LNCaP clone FGC (cell line): Measurements from ENCODE around the gene GCN1.
"Not testable (repeated sequence)": the region's sequence is repeated elsewhere in the genome, so short reads cannot be mapped to it uniquely, and the experiment has no call there.

Experiments
- DNase-seq: peaks from one replicate; pipeline ENCODE4 v3.0.0-alpha.2; 2011; ENCODE audit warnings: low read depth
- H3K4me3 ChIP-seq: 2 replicates; pipeline ENCODE4 v1.5.1; 2011; ENCODE audit warnings: mild to moderate bottlenecking, low read depth, low read length, control low read depth
- TF ChIP-seq, protein P1 (sequence below): IDR thresholded peaks from 2 replicates; pipeline ENCODE4 v1.5.1; 2012; ENCODE audit warnings: mild to moderate bottlenecking; ENCODE audit not compliant: control insufficient read depth, insufficient read depth; ENCODE audit errors: extremely low read depth

GCN1 gene

DNA sequence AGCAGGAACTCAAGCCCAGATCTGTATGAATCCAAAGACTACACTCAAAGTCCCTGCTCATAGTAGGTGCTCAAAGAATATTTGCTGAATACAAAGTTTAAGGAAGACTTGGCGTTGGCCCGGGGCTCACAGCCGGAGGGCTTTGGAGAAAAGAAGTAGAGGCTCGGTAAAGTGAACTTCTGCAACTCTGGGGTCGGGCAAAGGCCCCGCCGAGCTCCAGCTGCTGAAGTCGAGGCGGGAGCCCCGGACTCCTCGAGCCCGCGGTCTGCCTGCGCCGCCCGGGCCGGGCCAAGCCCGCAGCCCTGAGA lies 335 bp downstream of the GCN1 start:
- no peak for DNase-seq
- TF ChIP-seq, protein P1, sequence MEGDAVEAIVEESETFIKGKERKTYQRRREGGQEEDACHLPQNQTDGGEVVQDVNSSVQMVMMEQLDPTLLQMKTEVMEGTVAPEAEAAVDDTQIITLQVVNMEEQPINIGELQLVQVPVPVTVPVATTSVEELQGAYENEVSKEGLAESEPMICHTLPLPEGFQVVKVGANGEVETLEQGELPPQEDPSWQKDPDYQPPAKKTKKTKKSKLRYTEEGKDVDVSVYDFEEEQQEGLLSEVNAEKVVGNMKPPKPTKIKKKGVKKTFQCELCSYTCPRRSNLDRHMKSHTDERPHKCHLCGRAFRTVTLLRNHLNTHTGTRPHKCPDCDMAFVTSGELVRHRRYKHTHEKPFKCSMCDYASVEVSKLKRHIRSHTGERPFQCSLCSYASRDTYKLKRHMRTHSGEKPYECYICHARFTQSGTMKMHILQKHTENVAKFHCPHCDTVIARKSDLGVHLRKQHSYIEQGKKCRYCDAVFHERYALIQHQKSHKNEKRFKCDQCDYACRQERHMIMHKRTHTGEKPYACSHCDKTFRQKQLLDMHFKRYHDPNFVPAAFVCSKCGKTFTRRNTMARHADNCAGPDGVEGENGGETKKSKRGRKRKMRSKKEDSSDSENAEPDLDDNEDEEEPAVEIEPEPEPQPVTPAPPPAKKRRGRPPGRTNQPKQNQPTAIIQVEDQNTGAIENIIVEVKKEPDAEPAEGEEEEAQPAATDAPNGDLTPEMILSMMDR, result no peak
- peak overlapping the region; percentile 93 for H3K4me3 ChIP-seq

DNA sequence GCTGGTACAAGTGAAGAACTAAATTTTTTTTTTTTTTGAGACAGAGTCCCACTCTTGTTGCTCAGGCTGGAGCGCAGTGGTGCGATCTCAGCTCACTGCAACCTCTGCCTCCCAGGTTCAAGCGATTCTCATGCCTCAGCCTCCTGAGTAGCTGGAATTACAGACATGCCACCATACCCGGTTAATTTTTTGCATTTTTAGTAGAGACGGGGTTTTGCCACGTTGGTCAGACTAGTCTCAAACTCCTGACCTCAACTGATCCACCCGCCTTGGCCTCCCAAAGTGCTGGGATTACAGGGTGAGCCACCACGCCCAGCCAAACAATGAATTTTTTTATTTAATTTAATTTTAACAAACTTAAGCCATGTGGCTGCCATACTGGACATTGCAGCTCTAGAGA lies 1.2 kb downstream of the GCN1 start:
- not testable (repeated sequence) for DNase-seq
- H3K4me3 ChIP-seq, result peak overlapping the region; percentile 93

DNA sequence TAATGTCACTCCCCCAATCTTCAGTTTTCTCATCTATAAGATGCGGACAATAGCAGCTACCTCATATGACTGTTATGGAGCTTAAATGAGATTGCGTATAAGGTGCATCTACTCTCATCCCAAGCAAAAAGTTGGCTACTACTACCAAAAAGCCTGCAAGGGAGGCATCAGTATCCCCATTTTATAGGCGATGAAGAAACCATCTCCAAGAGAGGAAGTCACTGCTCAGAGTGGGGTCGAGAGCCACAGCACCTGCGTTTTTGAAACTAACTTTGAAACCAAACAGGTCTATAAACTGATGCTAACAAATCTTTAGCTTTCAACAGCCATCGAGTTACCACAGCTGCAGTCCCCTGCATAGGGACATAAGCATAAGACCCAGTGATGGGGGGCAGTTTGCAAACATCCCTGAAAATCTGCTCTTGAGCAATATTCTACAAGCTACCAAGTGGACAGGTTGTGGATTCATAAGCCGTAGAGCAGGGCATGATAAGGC lies 3.5 kb downstream of the GCN1 start:
- DNase-seq, result no peak
- H3K4me3 ChIP-seq, result no peak overlapping the region
- TF ChIP-seq, protein P1, result no peak

DNA sequence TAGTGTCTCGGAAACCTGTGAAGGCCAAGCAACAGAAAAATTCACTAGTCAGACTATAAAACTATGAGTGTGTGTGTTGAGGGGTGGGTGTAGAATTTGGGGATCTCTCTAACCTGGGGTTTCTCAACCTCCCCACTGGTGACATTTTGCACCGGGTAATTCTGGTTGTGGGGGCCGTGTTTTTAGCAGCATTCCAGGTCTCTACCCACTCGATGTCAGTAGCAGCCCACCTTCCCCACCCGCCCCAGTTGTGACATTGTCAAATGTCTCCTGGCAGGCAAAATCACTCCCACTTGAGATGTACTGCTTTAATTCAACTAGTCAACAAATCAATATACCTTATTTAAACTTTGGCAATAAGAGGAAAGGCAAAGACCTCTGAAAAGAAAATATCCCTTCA lies 4.1 kb downstream of the GCN1 start:
- TF ChIP-seq, protein P1, result no peak
- DNase-seq, result no peak
- H3K4me3 ChIP-seq, result no peak overlapping the region

DNA sequence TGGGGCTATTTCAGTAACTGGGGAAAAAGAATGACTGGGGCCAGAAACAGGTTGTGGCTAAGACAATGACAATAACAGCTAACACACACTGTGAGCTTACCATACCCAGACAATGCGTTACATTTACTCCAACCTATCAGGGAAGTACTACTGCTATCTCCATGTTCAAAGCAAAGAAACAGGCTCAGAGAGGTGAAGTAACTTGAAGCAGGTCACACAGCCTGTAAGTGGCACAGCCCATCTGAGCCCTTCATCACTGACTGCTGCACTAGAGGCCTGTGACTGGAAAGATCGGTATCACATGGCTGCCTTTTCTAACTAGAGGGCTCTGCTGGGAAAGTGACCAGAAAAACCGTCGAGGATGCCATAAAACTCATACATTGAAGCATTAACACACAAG lies 7.9 kb downstream of the GCN1 start:
- DNase-seq, result no peak
- TF ChIP-seq, protein P1, result no peak
- no peak overlapping the region for H3K4me3 ChIP-seq

DNA sequence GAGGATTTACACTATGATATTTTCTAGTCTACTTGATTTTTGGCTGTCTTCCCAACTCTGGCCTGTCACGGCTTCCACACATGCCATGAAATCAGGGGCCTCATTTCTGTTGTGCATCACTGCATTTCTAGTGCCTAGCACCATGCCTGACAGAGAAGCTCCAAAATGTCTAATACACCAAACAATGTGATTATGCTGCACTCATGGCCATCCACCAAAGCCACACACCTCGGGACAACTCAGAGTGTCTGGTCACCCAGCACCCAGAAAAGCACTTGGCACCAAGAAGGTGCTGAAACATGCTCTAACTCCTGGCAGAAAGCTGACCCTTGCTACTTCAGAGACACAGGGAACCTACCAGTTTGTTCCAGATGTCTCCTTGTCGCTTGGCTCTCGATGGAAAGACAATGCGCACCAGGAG lies 11.3 kb downstream of the GCN1 start:
- no peak for DNase-seq
- TF ChIP-seq, protein P1, result no peak
- no peak overlapping the region for H3K4me3 ChIP-seq

DNA sequence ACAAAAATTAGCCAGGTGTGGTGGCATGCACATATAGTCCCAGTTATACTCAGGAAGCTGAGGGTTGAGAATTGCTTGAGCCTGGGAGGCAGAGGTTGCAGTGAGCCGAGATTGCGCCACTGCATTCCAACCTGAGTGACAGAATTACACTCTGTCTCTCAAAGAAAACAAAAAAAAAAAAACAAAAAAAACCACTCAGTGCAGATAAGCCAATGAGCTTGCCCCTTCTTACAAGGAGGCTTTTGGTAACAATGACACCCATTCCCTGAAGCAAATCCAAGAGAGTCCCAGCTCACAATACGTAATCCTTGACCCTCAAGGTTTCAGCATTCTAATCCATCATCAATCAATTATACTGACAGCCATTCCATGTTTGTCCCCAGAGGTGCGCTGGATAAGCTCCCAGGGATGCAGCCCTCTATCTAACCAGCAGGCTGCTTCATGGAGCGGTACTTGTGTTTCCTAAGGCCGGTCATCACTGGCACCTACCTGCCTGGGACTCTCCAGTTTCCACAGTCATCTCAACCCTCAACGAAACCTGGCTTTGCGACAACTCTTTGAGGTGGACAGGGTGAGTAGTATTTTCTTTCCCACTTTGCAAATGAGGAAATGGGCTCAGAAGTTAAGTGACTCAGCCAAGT lies 12.4 kb downstream of the GCN1 start:
- DNase-seq, result peak; percentile 22
- no peak overlapping the region for H3K4me3 ChIP-seq
- TF ChIP-seq, protein P1, result no peak
